Activated T-cell treated with anti-CD3 and anti-CD28 coated beads for 48 hours (primary cell): ENCODE measurements around the gene GAS2L3.
A peak's percentile ranks its signal among the peaks of the same experiment; 100 is the strongest.

Experiments
- DNase-seq: peaks from one replicate; pipeline ENCODE4 v3.0.0-alpha.2; 2020; ENCODE audit warnings: low read depth

Gene GAS2L3

GRCh38 chr12:100661300-100661951 is 87.9 kb downstream of the GAS2L3 start:
- no peak for DNase-seq

- DNase-seq, result no peak
These were observed 93.1 kb downstream of the GAS2L3 start for GRCh38 chr12:100666588-100666987.

- DNase-seq, result peak; percentile 50
These were observed 95.6 kb downstream of the GAS2L3 start for GRCh38 chr12:100668945-100669536.

GRCh38 chr12:100669922-100670321 is 96.4 kb downstream of the GAS2L3 start:
- DNase-seq, result no peak

GRCh38 chr12:100671396-100672074 is 98.1 kb downstream of the GAS2L3 start:
- DNase-seq, result no peak

- peak; percentile 23 for DNase-seq
These were observed 98.7 kb downstream of the GAS2L3 start for GRCh38 chr12:100672075-100672592.

GRCh38 chr12:100674036-100674888 is 100.8 kb downstream of the GAS2L3 start:
- no peak for DNase-seq
